ENCODE measurements around the gene CDH13.

CDH13 gene

GRCh38 chr16:82793528-82794245, 166.9 kb downstream of the CDH13 start:
- Histone ChIP-seq H3F3A (ENCODE audit: control insufficient read depth, insufficient read depth) (no peaks in the 10 kb centered on the region), H3K4me2 (ENCODE audit: low read length) (no peak overlapping the region), H3K36me3 (ENCODE audit: control insufficient read depth, low read length) (no peaks in the 10 kb centered on the region), H3K27me3 (ENCODE audit: control insufficient read depth, low read length) (no peaks in the 10 kb centered on the region), H3K9me3 (ENCODE audit: control insufficient read depth, insufficient read depth, low read length) (no peaks in the 10 kb centered on the region), H3K4me3 (ENCODE audit: low read length) (no peak overlapping the region), H3K9me2 (replicated peaks; ENCODE audit: control insufficient read depth, low read length) (no peaks in the 10 kb centered on the region), H4K20me1 (ENCODE audit: control insufficient read depth, insufficient read depth, low read depth, low read length) (no peaks in the 10 kb centered on the region), H3K4me1 (ENCODE audit: control insufficient read depth, low read length) (no peaks in the 10 kb centered on the region), H3K27ac (ENCODE audit: low read depth, low read length) (no peak overlapping the region), H3K79me2 (ENCODE audit: control insufficient read depth, low read length) (no peaks in the 10 kb centered on the region)
- TF ChIP-seq CTCF (IDR thresholded peaks at IDR 0.05; ENCODE audit: low read depth, low read length, poor library complexity, severe bottlenecking) = no peak

- H3K27me3 ChIP-seq (ENCODE audit: control insufficient read depth, low read length) = no peaks in the 10 kb centered on the region
- H4K20me1 ChIP-seq (ENCODE audit: control insufficient read depth, insufficient read depth, low read depth, low read length) = no peaks in the 10 kb centered on the region
- no peaks in the 10 kb centered on the region for H3F3A ChIP-seq (ENCODE audit: control insufficient read depth, insufficient read depth)
- H3K36me3 ChIP-seq (ENCODE audit: control insufficient read depth, low read length) = no peaks in the 10 kb centered on the region
- H3K9me2 ChIP-seq (replicated peaks; ENCODE audit: control insufficient read depth, low read length) = no peaks in the 10 kb centered on the region
- H3K9me3 ChIP-seq (ENCODE audit: control insufficient read depth, insufficient read depth, low read length) = no peaks in the 10 kb centered on the region
- TF ChIP-seq CTCF (IDR thresholded peaks at IDR 0.05; ENCODE audit: low read depth, low read length, poor library complexity, severe bottlenecking) = no peak
- no peaks in the 10 kb centered on the region for H3K4me1 ChIP-seq (ENCODE audit: control insufficient read depth, low read length)
- H3K27ac ChIP-seq (ENCODE audit: low read depth, low read length) = no peak overlapping the region
- H3K4me2 ChIP-seq (ENCODE audit: low read length) = no peak overlapping the region
- no peaks in the 10 kb centered on the region for H3K79me2 ChIP-seq (ENCODE audit: control insufficient read depth, low read length)
- H3K4me3 ChIP-seq (ENCODE audit: low read length) = no peak overlapping the region
Measured at GRCh38 chr16:82796047-82796446, 169.3 kb downstream of the CDH13 start.

- H3K4me1 ChIP-seq (ENCODE audit: control insufficient read depth, low read length) = no peaks in the 10 kb centered on the region
- H3K4me2 ChIP-seq (ENCODE audit: low read length) = no peak overlapping the region
- H3K9me2 ChIP-seq (replicated peaks; ENCODE audit: control insufficient read depth, low read length) = no peaks in the 10 kb centered on the region
- no peaks in the 10 kb centered on the region for H3F3A ChIP-seq (ENCODE audit: control insufficient read depth, insufficient read depth)
- H3K4me3 ChIP-seq (ENCODE audit: low read length) = no peak overlapping the region
- H3K9me3 ChIP-seq (ENCODE audit: control insufficient read depth, insufficient read depth, low read length) = no peaks in the 10 kb centered on the region
- no peaks in the 10 kb centered on the region for H3K36me3 ChIP-seq (ENCODE audit: control insufficient read depth, low read length)
- no peaks in the 10 kb centered on the region for H4K20me1 ChIP-seq (ENCODE audit: control insufficient read depth, insufficient read depth, low read depth, low read length)
- no peaks in the 10 kb centered on the region for H3K79me2 ChIP-seq (ENCODE audit: control insufficient read depth, low read length)
- no peaks in the 10 kb centered on the region for H3K27me3 ChIP-seq (ENCODE audit: control insufficient read depth, low read length)
- TF ChIP-seq EZH2phosphoT487 (IDR thresholded peaks at IDR 0.05; ENCODE audit: borderline replicate concordance, low read length) (no peak), CTCF (IDR thresholded peaks at IDR 0.05; ENCODE audit: low read depth, low read length, poor library complexity, severe bottlenecking) (no peak)
- H3K27ac ChIP-seq (ENCODE audit: low read depth, low read length) = no peak overlapping the region
Measured at GRCh38 chr16:82801361-82801760, 174.6 kb downstream of the CDH13 start.

Data from DOHH2 (cell line).